ENCODE measurements around the gene ABHD16B.
"Not testable (repeated sequence)": the region's sequence is repeated elsewhere in the genome, so short reads cannot be mapped to it uniquely, and the experiment has no call there.

The ABHD16B gene

GRCh38 chr20:63856098-63856511 lies 5.2 kb upstream of the ABHD16B start:
- FAIRE-seq = no peak

DNA sequence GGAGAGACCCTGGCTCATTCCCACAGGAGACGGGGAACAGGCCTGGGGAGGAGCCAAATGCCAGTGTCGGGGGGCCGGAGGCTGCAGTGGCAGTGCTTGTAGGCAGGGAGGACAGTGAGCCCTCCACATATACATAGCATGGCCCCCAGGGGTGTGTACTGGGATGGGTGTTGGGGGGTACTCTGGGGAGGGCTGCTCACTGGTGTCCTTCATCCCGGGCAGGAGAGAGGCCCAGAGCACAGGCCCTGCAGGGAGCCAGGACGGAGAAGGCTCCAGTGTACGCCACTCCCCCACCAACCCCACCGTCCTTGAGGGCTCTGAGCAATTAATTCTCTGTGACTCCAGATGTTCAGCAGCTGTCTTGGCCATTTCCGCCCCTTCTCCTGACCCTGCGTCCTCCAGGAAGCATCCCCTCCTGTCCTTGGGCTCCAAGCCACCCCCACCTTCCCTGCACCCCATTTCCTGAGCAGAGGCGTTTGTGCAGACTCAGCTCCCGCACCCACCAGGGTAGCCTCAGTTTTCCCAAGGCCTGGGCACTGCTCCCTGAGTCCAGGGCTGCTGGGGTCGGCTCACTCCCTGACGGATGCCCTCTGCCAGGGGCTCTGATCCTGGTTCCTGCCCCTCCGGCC lies 3.4 kb upstream of the ABHD16B start:
- no peak for FAIRE-seq

GRCh38 chr20:63858393-63859165 lies 2.7 kb upstream of the ABHD16B start:
- FAIRE-seq = no peak

DNA sequence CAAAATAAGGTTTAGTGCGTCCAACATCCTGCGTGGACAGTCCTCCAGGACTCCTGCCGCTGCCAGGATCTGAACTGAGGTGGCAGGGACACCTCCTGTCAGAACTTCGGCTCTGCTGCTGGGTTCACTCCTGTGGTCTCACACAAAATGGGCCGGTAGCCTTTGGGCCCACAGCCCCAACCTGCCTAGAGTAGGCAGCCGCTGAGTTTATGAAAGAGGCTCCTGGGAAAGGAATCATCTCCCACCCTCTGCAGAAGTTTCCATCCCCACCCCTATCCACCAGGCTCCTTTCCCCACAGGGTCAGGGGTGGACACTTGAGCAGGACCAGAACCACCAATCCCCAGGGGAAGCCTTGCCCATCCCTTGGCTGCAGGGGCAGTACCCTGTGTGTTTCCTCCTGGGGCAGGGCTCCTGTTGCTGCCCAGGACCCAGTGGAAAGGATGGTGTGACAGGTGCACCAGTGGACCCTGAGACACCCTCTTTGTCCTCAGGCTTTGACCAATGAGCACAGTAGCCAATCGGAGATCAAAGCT lies 2.1 kb upstream of the ABHD16B start:
- FAIRE-seq = no peak

- FAIRE-seq = no peak
Measured at GRCh38 chr20:63860325-63861051, 810 bp upstream of the ABHD16B start.

DNA sequence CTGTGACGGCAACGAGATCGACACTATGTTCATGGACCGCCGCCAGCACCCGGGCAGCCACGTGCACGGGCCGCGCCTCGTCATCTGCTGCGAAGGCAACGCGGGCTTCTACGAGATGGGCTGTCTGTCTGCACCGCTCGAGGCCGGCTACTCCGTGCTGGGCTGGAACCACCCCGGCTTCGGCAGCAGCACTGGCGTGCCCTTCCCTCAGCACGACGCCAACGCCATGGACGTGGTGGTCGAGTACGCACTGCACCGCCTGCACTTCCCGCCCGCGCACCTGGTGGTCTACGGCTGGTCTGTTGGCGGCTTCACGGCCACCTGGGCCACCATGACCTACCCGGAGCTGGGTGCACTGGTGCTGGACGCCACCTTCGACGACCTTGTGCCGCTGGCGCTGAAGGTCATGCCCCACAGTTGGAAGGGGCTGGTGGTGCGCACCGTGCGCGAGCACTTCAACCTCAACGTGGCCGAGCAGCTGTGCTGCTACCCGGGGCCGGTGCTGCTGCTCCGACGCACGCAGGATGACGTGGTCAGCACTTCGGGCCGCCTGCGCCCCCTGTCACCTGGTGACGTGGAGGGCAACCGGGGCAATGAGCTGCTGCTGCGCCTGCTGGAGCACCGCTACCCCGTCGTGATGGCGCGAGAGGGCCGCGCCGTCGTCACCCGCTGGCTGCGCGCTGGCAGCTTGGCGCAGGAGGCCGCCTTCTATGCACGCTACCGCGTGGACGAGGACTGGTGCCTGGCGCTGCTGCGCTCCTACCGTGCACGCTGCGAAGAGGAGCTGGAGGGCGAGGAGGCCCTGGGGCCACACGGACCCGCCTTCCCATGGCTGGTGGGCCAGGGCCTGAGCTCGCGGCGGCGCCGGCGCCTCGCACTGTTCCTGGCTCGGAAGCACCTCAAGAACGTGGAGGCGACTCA lies 943 bp downstream of the ABHD16B start:
- FAIRE-seq = no peak

DNA sequence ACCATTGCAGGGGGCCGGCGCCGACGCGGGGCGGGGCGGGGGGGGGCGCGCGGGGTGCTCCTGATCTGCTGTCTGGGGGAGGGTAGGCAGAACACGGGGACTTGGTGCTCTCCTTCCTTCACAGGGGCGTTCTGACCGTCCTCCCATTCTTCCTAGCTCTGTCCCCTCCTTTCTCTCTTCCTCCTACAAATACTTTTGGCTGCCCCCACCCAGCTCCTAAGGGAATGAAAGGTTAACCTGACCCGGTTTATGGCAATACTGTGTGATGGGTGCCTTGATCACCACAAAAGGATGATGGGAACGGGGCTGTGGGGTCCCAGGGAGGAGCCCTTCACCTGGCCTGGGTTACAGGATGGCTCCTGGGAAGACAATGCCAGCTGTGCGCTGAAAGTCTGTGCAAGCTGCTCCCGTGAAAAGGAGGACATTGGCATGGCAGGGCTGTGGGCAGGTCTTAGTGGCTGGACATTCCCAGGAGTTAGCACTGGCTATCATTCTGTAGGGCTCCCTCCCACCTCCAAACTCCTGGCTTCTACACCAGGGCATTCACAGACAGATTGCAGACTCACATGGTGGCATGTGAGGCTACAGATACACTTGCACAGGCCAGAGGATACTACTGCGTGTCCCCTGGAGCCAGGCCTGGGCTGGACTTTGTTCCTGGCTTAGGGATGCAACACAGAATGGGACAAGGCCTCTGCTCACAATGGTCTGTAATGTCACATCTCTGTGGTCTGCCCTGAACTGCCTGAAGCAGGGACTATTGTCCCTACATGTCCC lies 1.9 kb downstream of the ABHD16B start:
- FAIRE-seq = no peak

DNA sequence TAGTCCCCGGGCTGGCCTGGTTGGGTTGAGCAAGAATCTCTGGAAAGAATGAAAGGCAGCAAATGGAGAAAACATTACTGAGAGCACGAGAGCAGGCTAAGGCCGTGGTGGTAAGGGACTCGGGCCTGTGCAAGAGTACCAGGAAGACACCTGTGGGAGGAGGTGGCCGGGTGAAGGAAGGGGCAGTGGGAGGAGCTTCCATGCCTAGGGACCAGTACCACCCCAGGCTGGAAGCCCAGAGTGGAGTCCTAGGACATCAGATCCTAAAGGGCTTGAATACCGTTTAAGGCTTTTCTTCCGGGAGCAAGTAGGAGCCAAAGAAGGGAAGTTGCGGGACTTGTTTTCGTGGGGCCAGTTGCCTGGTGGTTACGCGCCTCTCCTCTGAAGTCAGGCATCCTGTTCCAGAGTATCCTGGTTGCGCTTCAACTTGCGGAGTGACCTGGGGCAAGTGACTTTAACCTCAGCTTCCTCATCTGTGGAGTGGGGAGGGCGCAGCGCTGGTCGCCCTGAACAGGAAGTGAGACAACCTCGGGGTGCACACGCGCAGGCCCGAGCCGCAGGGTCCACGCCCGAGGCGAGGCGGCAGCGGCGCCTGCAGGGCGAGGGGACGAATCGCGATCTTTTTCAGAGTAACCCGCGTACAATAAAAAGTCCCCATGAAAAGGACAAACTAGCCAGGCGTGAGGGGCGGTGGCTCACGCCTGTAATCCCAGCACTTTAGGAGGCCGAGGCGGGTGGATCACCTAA lies 2.7 kb downstream of the ABHD16B start:
- no peak for FAIRE-seq

GRCh38 chr20:63864545-63864977 lies 3.3 kb downstream of the ABHD16B start:
- no peak for FAIRE-seq

DNA sequence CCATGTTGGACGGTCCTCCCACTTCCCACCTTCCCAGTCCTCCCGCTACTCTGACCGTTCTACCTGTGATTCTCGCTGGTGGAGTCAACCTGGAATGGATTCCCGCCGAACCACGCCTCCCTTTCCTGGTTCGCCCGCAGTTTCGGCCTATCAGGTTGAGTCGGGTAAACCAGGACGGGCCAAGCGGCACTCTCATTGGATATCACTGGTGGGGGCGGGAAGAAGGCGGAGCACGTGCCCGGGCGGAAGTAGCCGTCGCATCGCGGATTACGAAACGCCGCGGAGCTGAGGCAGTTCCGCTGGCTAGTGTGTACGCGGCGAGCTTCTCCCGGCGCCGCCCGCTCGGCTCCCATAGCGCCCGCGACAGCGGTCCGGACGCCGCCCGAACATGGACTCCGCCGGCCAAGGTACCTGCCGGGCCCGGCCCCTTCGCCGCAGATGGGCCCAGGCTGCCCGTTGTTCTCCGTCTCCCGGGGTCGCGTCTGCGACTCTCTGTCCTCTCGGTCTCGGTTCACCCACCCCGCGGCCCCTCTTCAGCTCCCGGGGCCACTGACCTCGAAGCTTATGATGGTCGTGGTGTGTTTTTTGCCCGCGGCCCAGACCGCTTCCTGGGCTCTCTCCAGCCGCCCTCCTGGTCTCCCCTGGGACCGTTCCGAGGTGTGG lies 3.8 kb downstream of the ABHD16B start, which contains the start of gene TPD52L2:
TSS of gene TPD52L2 (plus strand) at position 293 of the 663 bp plus-strand sequence. CDS start at position 389, 96 bp downstream.
- peak; percentile 90 for FAIRE-seq

GRCh38 chr20:63867042-63867441 lies 5.7 kb downstream of the ABHD16B start:
- FAIRE-seq = not testable (repeated sequence)

DNA sequence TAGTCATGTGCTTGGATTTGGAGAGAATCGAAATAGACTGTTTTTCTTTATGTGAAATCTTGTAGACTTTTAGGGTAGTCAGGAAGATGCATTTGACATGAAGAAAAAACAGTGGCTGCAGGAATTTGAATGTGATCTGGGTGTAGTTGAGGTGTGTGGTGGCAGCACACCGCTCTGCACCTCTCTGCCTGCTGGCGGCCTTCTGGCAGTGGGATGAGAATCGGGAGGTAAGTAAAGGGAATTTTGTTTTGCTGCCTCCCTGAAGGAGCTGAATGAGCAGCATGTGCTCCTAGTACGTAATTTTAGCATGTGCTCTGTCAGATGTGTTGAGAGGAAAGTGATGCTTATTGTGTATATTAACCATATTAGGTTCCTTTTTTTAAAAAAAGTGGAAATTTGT lies 7.0 kb downstream of the ABHD16B start:
- FAIRE-seq = no peak

- no peak for FAIRE-seq
Measured at GRCh38 chr20:63873477-63873971, 12.2 kb downstream of the ABHD16B start.

DNA sequence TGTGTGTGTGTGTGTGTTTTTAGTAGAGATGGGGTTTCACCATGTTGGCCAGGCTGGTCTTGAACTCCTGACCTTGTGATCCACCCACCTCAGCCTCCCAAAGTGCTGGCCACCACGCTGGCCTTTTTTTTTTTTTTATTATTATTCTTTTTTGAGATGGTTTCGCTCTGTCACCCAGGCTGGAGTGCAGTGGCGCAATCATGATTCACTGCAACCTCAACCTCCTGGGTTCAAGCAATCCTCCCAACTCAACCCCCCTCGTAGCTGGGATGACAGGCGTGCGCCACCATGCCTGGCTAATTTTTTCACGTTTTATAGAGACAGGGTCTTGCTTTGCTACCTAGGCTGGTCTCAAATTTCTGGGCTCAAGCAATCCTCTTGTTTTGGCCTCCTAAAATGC lies 12.9 kb downstream of the ABHD16B start:
- FAIRE-seq = not testable (repeated sequence)

DNA sequence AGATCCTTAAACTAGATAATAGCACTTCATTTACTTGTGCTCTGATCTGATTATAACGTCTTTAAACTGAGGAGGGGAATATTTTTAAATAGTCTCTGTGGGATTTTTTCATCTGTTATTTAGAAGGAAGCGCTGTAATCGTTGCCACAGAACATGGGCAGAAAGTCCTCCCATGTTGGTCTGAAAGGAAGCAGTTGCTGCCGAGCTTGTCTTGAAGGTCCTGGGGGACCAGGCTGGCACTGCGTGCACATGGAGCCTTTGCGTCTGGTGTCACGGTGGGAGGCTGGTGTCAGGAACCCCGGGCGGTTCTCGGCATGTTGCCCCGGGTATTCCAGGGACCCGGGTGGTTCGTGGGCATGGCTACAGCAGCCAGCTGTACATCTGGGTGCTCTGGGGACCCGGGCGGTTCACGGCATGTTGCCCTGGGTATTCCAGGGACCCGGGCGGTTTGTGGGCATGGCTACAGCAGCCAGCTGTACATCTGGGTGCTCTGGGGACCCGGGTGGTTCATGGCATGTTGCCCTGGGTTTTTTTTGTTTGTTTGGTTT lies 15.3 kb downstream of the ABHD16B start:
- no peak for FAIRE-seq

DNA sequence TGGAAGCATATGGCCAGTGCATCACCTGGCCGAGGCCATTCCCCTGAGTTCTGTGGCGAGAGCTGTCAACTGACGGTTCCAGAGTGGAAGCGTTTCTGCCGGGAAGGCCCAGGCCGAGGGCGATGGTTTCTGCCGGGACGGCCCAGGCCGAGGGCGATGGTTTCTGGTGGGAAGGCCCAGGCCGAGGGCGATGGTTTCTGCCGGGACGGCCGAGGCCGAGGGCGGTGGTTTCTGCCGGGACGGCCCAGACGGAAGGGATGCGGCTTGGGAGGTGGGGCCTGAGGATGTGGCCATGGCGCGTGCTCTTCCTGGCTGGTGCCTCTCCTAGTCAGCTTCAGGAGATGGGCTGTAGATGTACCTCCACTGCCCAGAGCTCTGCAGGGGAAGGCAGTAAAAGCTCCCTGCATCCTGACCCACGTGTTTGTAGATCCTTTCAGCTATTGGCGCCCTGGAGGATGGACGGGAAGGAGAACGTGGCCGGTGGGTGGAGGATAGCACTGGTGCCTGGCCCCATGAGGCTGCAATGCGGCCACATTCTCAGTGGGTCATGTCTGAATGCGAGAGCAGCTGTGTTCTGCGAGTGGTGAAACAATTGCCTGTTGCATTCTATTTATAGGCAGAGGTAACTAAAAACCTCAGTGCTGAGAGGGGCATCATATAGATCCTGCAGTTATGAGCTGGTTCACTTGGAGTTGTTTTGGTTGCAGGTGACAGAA lies 16.6 kb downstream of the ABHD16B start:
- FAIRE-seq = no peak

- FAIRE-seq = no peak
Measured at GRCh38 chr20:63878899-63879663, 17.8 kb downstream of the ABHD16B start.

DNA sequence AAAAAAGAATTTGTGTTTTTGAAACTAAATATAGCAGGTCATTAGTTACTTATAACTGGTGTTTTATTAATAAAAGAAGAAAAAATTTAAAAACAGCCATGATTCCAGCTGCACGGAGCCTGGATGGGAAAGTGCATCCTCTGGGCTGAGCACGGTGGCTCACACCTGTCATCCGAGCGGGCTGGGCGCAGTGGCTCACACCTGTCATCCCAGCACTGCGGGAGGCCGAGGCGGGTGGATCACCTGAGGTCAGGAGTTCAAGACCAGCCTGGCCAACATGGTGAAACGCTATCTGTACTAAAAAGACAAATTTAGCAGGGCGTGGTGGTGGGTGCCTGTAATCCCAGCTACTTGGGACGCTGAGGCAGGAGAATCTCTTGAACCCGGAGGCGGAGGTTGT lies 19.6 kb downstream of the ABHD16B start:
- not testable (repeated sequence) for FAIRE-seq
